Panc1 (cell line): Measurements from ENCODE around the gene RFTN1. TPM values are rescaled to one million over a fixed set of nuclear protein-coding genes. Genes with fewer than 3 reads are reported as not detected.

Experiments used
- ATAC-seq: fragments of 200-7000 bp; cut with Tn5 transposase; 2 replicates; pipeline ENCODE4 v1.9.1; 2020; ENCODE audit warnings: mild to moderate bottlenecking, moderate library complexity
- BruUV-seq: library from RNA; stranded (reverse); fragments of 400-500 nt; replicated peaks from 2 replicates; lab custom pipeline; 2021; lab: Mats Ljungman, UMichigan
- CTCF ChIA-PET: fragments of 300-600 bp; sonication (Branson Sonifier 250); formaldehyde crosslinking; loops from one replicate; lab custom pipeline; 2022; ENCODE audit warnings: antibody characterized with exemption; lab: Charles Lee
- POLR2A ChIA-PET: fragments of 300-600 bp; sonication (Branson Sonifier 250); formaldehyde crosslinking; loops from one replicate; lab custom pipeline; 2022; ENCODE audit warnings: antibody characterized with exemption; lab: Charles Lee
- DNase-seq: peaks from one replicate; pipeline ENCODE4 v3.0.0-alpha.2; 2010; ENCODE audit warnings: low read depth, low spot score
- H3K27ac ChIP-seq: 2 replicates; pipeline ENCODE4 v1.5.1; 2011; ENCODE audit warnings: mild to moderate bottlenecking, low read length, inconsistent platforms
- H3K27me3 ChIP-seq: fragments of 200-500 bp; sonication (Bioruptor generic); 2 replicates; pipeline ENCODE4 v1.6.0; 2014; ENCODE audit warnings: low read length, inconsistent platforms; ENCODE audit not compliant: control insufficient read depth, insufficient read depth
- H3K36me3 ChIP-seq: fragments of 200-500 bp; sonication (Bioruptor generic); 2 replicates; pipeline ENCODE4 v1.5.1; 2014; ENCODE audit warnings: inconsistent platforms, mild to moderate bottlenecking, low read length, moderate library complexity; ENCODE audit not compliant: control insufficient read depth, insufficient read depth
- H3K4me1 ChIP-seq: 2 replicates; pipeline ENCODE4 v1.5.1; 2011; ENCODE audit warnings: inconsistent platforms, mild to moderate bottlenecking, low read length, moderate library complexity; ENCODE audit not compliant: control insufficient read depth, insufficient read depth
- H3K4me3 ChIP-seq, 2 experiments: 2 replicates each; pipeline ENCODE4 v1.5.1; 2011 to 2012; ENCODE audit warnings: low read depth in 2 of 2, low read length in 2 of 2, mild to moderate bottlenecking in 2 of 2, inconsistent platforms in 1 of 2, moderate library complexity in 1 of 2
- H3K9me3 ChIP-seq: fragments of 200-500 bp; sonication (Bioruptor generic); 2 replicates; pipeline ENCODE4 v1.5.1; 2014; ENCODE audit warnings: low read depth, mild to moderate bottlenecking, inconsistent platforms, low read length, moderate library complexity; ENCODE audit not compliant: control insufficient read depth, insufficient read depth
- POLR2AphosphoS5 ChIP-seq: IDR thresholded peaks from 2 replicates; pipeline ENCODE4 v1.6.1; 2012; ENCODE audit warnings: mild to moderate bottlenecking, low read depth, low read length, moderate library complexity
- REST ChIP-seq, 2 experiments: IDR thresholded peaks; 2 replicates each; pipeline ENCODE4 v1.6.1; 2011 to 2012; ENCODE audit warnings: low read depth in 2 of 2, control low read depth in 1 of 2, low read length in 1 of 2, mild to moderate bottlenecking in 1 of 2, moderate library complexity in 1 of 2; ENCODE audit not compliant: insufficient read depth in 1 of 2
- SIN3A ChIP-seq: IDR thresholded peaks from 2 replicates; pipeline ENCODE4 v1.6.1; 2012; ENCODE audit warnings: low read depth, mild to moderate bottlenecking, low read length, moderate library complexity, borderline replicate concordance; ENCODE audit not compliant: insufficient read depth
- TCF7L2 ChIP-seq: IDR thresholded peaks from 2 replicates; pipeline ENCODE4 v1.6.1; 2011; ENCODE audit warnings: mild to moderate bottlenecking, low read depth, low read length, inconsistent platforms
- in situ Hi-C: cut with HindIII; loops from 2 replicates; pipeline ENCODE4 v1.10.0; 2016; ENCODE audit warnings: low sequenced_read_pairs, low pct_unique_long_range_greater_than_20kb
- intact Hi-C: fragments of 100-400 bp; cut with micrococcal nuclease; formaldehyde crosslinking; loops from one replicate; pipeline ENCODE4 v1.10.0; 2022; ENCODE audit not compliant: unreplicated experiment
- total RNA-seq: library from RNA; stranded (reverse); gene quantifications from one replicate; pipeline ENCODE4 v1.2.1, GENCODE V29; 2021; ENCODE audit not compliant: unreplicated experiment
- TF ChIP-seq, protein P1 (sequence below): fragments of 450-650 bp; IDR thresholded peaks from 2 replicates; pipeline ENCODE4 v1.5.1; 2017; ENCODE audit warnings: mild to moderate bottlenecking

RFTN1 gene
- total RNA-seq, 1 experiment from 2014 or later, result 0.90 TPM

DNA sequence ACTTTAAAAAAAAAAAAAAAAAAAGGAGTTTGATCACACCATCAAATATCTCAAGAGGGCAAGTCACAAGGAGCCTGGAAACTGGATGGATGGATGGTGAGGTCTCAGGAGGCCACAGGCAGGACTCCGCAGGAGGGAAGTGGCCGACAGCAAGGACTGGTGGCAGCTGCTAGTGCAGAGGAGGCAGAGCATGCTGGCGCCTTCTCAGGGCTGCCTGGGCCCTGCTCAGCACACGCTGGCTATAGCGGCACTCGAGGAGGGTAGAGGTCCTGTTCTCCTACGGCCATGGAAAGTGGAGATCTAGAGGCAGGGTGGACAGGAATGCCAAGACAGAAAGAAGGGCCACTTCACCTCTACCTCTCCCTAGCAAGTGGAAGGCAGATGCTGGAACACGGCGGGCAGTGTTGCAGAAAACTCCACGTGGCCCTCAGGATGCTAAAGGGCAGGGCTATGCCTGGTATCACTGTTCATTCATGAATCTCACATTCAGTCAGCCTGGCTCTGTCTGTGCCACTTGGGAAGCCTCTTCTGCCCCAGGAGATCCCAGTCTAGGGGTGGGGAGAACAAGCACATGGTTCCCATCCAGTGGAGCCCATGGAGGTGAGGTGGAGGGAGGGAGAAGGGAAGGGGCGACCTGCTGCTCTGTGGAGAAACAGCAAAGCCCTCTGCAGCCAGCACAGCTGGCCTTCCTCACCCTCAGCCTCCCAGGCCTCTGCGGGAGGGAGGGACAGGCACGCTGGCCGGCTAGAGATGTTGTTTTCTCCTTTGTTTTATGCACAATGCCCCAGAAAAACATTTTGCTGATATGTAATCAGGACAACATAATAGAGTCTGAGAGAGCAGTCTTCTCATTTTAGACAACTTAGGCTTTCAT, 177.5 kb downstream of the RFTN1 start:
- CTCF ChIA-PET, result no interaction called here
- in situ Hi-C loops, result no loop called here
- Histone ChIP-seq H3K4me3 (no peak overlapping the region), H3K4me1 (no peaks in the 10 kb centered on the region), H3K36me3 (no peaks in the 10 kb centered on the region), H3K9me3 (no peaks in the 10 kb centered on the region; the same call in 1 of the 2 replicates), H3K27me3 (no peaks in the 10 kb centered on the region), H3K27ac (no peak overlapping the region)
- no peak for ATAC-seq
- no peak for DNase-seq
- no TSS peak for BruUV-seq
- TF ChIP-seq POLR2AphosphoS5 (no peak), SIN3A (no peak), TCF7L2 (no peak)
- TF ChIP-seq, protein P1, sequence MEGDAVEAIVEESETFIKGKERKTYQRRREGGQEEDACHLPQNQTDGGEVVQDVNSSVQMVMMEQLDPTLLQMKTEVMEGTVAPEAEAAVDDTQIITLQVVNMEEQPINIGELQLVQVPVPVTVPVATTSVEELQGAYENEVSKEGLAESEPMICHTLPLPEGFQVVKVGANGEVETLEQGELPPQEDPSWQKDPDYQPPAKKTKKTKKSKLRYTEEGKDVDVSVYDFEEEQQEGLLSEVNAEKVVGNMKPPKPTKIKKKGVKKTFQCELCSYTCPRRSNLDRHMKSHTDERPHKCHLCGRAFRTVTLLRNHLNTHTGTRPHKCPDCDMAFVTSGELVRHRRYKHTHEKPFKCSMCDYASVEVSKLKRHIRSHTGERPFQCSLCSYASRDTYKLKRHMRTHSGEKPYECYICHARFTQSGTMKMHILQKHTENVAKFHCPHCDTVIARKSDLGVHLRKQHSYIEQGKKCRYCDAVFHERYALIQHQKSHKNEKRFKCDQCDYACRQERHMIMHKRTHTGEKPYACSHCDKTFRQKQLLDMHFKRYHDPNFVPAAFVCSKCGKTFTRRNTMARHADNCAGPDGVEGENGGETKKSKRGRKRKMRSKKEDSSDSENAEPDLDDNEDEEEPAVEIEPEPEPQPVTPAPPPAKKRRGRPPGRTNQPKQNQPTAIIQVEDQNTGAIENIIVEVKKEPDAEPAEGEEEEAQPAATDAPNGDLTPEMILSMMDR, result no peak
- POLR2A ChIA-PET, result no interaction called here
- intact Hi-C loops, result no loop called here

- no peaks in the 10 kb centered on the region; the same call in 1 of the 2 replicates for H3K9me3 ChIP-seq
- DNase-seq, result no peak
- in situ Hi-C loops, result no loop called here
- H3K4me3 ChIP-seq, result no peak overlapping the region
- H3K27ac ChIP-seq, result no peak overlapping the region
- intact Hi-C loops, result no loop called here
- TF ChIP-seq TCF7L2 (no peak), REST (IDR thresholded peaks at IDR 0.05; ENCODE audit: insufficient read depth in 1 of 2, low read depth in 2 of 2, low read length in 1 of 2) (no peak), POLR2AphosphoS5 (no peak), SIN3A (no peak)
- TF ChIP-seq, protein P1, result no peak
- no peak for ATAC-seq
- no peaks in the 10 kb centered on the region for H3K4me1 ChIP-seq
- H3K36me3 ChIP-seq, result no peaks in the 10 kb centered on the region
- CTCF ChIA-PET, result no interaction called here
- no TSS peak for BruUV-seq
- H3K27me3 ChIP-seq, result no peaks in the 10 kb centered on the region
- POLR2A ChIA-PET, result no interaction called here
Measured at GRCh38 chr3:16335333-16335732, 178.2 kb downstream of the RFTN1 start.
